ENCODE results near the gene RFX1. TPM values are rescaled to one million over a fixed set of nuclear protein-coding genes. Genes with fewer than 3 reads are reported as not detected.

RFX1 gene
- total and polyA plus RNA-seq, 7 donors: 1.6 to 7.9 (median 2.1) TPM

DNA sequence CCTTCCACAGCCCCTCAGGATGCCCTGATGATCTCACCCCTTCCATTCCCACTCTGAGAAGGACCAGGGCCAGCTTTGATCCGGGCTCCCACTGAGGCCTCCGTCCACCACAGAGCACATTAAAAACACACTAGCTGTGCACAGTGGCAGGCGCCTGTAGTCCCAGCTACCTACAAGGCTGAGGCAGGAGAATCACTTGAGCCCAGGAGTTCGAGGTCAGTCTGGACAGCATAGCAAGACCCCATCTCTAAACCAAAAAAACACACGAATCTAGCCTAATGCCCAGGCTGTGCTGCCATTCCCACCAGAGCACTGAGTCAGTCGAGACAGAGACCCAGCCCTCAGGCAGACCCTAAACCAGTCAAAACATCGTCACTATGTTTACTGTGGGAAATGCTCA, 14.1 kb downstream of the RFX1 start:
- WGBS, 2 donors: 93 to 95% methylated on average over 7 of the region's 7 CpGs
- peaks cover 0 to 27% (median 0%) of the 10 kb centered on the region in 4 donors for H3K36me3 ChIP-seq

DNA sequence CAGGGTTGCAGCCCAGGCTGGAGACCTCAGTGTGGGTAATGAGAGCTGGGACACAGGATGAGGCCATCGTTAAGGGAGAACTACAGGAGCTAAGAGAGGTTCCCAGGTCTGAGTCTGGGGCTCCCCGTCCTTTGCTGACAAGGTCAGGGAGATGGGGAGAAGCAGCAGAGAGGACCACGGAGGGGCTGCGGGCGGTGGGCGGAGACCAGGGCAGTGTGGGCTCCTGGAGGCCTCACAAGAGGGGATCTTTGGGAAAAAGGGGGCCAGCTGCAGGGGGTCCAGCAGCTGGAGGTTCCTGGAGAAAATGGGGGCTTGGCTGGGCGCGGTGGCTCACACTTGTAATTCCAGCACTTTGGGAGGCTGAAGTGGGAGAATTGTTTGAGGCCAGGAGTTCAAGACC, 16.0 kb downstream of the RFX1 start:
- Histone ChIP-seq H3K36me3 (peaks cover 0 to 27% (median 0%) of the 10 kb centered on the region in 4 donors), H3K4me3 (no peak overlapping the region), H3K27ac (no peak overlapping the region), H3K27me3 (no peaks in the 10 kb centered on the region), H3K4me1 (peaks cover 0 to 20% (median 15%) of the 10 kb centered on the region in 4 donors), H3K9me3 (no peaks in the 10 kb centered on the region)
- 95 to 97% methylated on average over 8 of the region's 8 CpGs for WGBS, 2 donors
- no peak for TF ChIP-seq POLR2A (IDR thresholded peaks at IDR 0.05)
- no peak for TF ChIP-seq POLR2AphosphoS5 (IDR thresholded peaks at IDR 0.05)
- no peak for TF ChIP-seq EP300 (IDR thresholded peaks at IDR 0.05)
- TF ChIP-seq CTCF (IDR thresholded peaks at IDR 0.05): no peak
- no peak for DNase-seq
- intact Hi-C loops (cut with DNase I): no loop called here

More for the DNA sequence above, 14.1 kb downstream of the RFX1 start:
- no peak overlapping the region for H3K27ac ChIP-seq
- intact Hi-C loops (cut with DNase I): no loop called here
- H3K4me3 ChIP-seq: no peak overlapping the region
- peaks cover 0 to 7% (median 4%) of the 10 kb centered on the region in 4 donors for H3K4me1 ChIP-seq
- DNase-seq: no peak
- no peaks in the 10 kb centered on the region for H3K9me3 ChIP-seq
- H3K27me3 ChIP-seq: no peaks in the 10 kb centered on the region
- no peak for TF ChIP-seq CTCF (IDR thresholded peaks at IDR 0.05)
- no peak for TF ChIP-seq POLR2A (IDR thresholded peaks at IDR 0.05)
- no peak for TF ChIP-seq POLR2AphosphoS5 (IDR thresholded peaks at IDR 0.05)
- TF ChIP-seq EP300 (IDR thresholded peaks at IDR 0.05): no peak

DNA sequence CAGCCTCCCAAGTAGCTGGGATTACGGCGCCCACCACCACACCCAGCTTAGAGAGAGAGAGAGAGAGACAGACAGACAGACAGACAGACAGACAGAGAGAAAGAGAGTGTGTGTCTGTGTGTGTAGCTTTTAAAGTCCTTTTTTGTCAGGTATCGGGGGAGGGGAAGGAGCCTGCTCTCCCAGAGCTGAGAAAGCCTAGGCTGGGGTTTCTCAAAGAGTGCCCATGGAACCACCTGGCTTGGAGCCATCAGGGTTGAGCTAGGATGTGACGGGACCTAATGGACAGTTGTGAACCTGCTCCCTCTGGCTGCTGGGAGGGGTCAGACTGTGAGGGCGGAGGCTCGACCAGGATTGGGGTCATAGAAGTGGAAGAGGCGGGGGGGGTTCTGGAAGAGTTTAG, 16.6 kb downstream of the RFX1 start:
- TF ChIP-seq EP300 (IDR thresholded peaks at IDR 0.05) (no peak), POLR2AphosphoS5 (IDR thresholded peaks at IDR 0.05) (no peak), CTCF (IDR thresholded peaks at IDR 0.05) (no peak), POLR2A (IDR thresholded peaks at IDR 0.05) (no peak)
- Histone ChIP-seq H3K9me3 (no peaks in the 10 kb centered on the region), H3K4me1 (peaks cover 0 to 20% (median 15%) of the 10 kb centered on the region in 4 donors), H3K4me3 (no peak overlapping the region), H3K36me3 (peaks cover 0 to 27% (median 0%) of the 10 kb centered on the region in 4 donors), H3K27me3 (no peaks in the 10 kb centered on the region), H3K27ac (no peak overlapping the region)
- WGBS, 2 donors: 86 to 91% methylated on average over 7 of the region's 7 CpGs
- intact Hi-C loops (cut with DNase I): no loop called here
- DNase-seq: no peak

DNA sequence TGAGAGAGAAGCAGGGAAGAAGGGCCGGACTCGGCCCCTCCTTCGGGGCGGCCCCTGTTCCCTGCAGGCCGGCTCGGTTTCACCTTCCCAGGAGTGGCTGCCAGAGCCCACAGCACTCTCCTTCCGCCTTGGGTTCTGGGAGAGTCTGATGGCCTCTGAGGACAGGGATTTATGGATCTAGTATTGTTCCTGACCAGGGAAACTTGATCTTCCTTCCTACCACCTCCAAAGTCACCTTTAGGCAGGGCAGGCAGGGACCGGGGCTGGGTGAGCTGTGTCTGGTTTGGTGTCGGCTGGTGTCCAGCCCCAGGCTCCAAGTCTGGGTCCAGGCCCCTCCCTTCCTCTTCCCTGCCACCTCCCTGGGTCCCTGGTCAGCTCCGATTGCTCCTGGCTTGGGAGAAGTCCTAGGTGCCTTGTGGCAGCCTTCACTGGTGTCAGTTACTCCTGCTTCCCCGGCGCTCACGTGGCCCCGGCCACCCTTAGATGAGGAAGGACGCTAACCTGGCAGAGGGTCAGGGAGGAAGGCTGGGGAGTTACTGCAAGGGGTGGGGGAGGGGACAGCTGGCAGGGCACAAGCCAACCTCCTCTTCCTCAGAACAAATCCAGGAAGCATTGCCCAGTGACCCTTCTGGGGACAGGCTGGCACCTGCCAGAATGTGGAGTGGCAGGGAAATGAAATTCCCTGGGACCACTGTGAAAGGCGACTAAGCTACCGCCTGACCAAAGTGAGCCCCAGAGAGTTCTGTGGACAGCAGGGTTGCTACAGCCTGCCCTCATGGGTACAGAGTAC, 18.8 kb downstream of the RFX1 start:
- Histone ChIP-seq H3K4me3 (no peak overlapping the region), H3K9me3 (no peaks in the 10 kb centered on the region), H3K27ac (peak overlapping the region; percentile 67 to 83 (median 72)), H3K36me3 (peaks cover 0 to 25% (median 0%) of the 10 kb centered on the region in 4 donors), H3K27me3 (no peaks in the 10 kb centered on the region), H3K4me1 (peaks cover 0 to 20% (median 15%) of the 10 kb centered on the region in 4 donors)
- 58 to 89% methylated on average over 17 of the region's 17 CpGs for WGBS, 2 donors
- DNase-seq: no peak
- no peak for TF ChIP-seq POLR2A (IDR thresholded peaks at IDR 0.05)
- no peak for TF ChIP-seq CTCF (IDR thresholded peaks at IDR 0.05)
- no peak for TF ChIP-seq POLR2AphosphoS5 (IDR thresholded peaks at IDR 0.05)
- TF ChIP-seq EP300 (IDR thresholded peaks at IDR 0.05): no peak
- intact Hi-C loops (cut with DNase I): no loop called here
